GM18951 (cell line): Measurements from ENCODE around the gene MTUS2.

Experiments used
- POLR2A ChIP-seq: IDR thresholded peaks from 4 replicates; pipeline ENCODE4 v1.6.1; 2011; ENCODE audit warnings: mild to moderate bottlenecking; ENCODE audit not compliant: insufficient read length, insufficient read depth; ENCODE audit errors: extremely low read depth
- in situ Hi-C: fragments of 300-500 bp; cut with MboI; formaldehyde crosslinking; loops from one replicate; pipeline ENCODE4 v1.12.0; 2022; ENCODE audit warnings: low sequenced_read_pairs, mixed read lengths, inconsistent platforms; ENCODE audit not compliant: unreplicated experiment

Gene MTUS2

GRCh38 chr13:29551214-29551613, 731.1 kb downstream of the MTUS2 start:
- in situ Hi-C loops: no loop called here
- TF ChIP-seq POLR2A: no peak
